ENCODE data around the gene ATG2B. TPM values are rescaled to one million over a fixed set of nuclear protein-coding genes. Genes with fewer than 3 reads are reported as not detected.
"Not testable (repeated sequence)": the region's sequence is repeated elsewhere in the genome, so short reads cannot be mapped to it uniquely, and the experiment has no call there.

ATG2B gene
- total RNA-seq, 2 donors from 2014 or later = 24.5 to 43.3 TPM

DNA sequence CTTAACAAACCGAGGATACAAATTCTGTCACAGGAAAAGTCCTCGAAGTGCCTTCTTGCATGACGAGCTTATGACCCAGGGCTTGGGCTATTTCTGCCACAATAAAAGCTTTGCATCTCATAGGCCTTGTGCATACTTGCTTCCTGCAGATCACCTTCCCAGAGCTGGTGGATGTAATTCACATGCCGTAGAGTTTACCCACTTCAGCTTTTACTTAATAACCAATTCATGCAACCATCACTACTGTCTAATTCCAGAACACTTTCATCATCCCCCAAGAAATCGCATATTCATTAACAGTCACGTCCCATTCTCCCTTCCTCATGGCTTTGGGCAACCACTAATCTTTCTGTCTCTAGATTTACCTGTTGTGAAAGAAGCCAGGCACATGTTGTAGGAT, 116.1 kb downstream of the ATG2B start:
- Histone ChIP-seq H3K27me3 (replicated peaks; ENCODE audit: insufficient read depth) (no peaks in the 10 kb centered on the region), H3K27ac (no peak overlapping the region), H3K36me3 (no peaks in the 10 kb centered on the region), H3K9me3 (no peaks in the 10 kb centered on the region), H3K4me1 (replicated peaks) (no peaks in the 10 kb centered on the region), H3K4me3 (no peak overlapping the region)
- WGBS = 88% methylated on average over 6 of the region's 6 CpGs
- TF ChIP-seq, protein P1, sequence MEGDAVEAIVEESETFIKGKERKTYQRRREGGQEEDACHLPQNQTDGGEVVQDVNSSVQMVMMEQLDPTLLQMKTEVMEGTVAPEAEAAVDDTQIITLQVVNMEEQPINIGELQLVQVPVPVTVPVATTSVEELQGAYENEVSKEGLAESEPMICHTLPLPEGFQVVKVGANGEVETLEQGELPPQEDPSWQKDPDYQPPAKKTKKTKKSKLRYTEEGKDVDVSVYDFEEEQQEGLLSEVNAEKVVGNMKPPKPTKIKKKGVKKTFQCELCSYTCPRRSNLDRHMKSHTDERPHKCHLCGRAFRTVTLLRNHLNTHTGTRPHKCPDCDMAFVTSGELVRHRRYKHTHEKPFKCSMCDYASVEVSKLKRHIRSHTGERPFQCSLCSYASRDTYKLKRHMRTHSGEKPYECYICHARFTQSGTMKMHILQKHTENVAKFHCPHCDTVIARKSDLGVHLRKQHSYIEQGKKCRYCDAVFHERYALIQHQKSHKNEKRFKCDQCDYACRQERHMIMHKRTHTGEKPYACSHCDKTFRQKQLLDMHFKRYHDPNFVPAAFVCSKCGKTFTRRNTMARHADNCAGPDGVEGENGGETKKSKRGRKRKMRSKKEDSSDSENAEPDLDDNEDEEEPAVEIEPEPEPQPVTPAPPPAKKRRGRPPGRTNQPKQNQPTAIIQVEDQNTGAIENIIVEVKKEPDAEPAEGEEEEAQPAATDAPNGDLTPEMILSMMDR (IDR thresholded peaks at IDR 0.05) = no peak
- TF ChIP-seq POLR2AphosphoS5 (IDR thresholded peaks at IDR 0.05) (no peak), POLR2A (IDR thresholded peaks at IDR 0.05) (no peak)
- intact Hi-C loops (cut with DNase I) = no loop called here
- no peak for DNase-seq (ENCODE audit: low spot score)

GRCh38 chr14:96246539-96246847, 116.6 kb downstream of the ATG2B start:
- 84% methylated on average over 1 of the region's 1 CpG for WGBS
- no peak for DNase-seq (ENCODE audit: low spot score)
- Histone ChIP-seq H3K27ac (no peak overlapping the region), H3K4me1 (replicated peaks) (no peaks in the 10 kb centered on the region), H3K27me3 (replicated peaks; ENCODE audit: insufficient read depth) (no peaks in the 10 kb centered on the region), H3K9me3 (no peaks in the 10 kb centered on the region), H3K36me3 (no peaks in the 10 kb centered on the region), H3K4me3 (no peak overlapping the region)
- TF ChIP-seq POLR2A (IDR thresholded peaks at IDR 0.05) (no peak), POLR2AphosphoS5 (IDR thresholded peaks at IDR 0.05) (no peak)
- TF ChIP-seq, protein P1 (IDR thresholded peaks at IDR 0.05) = no peak
- intact Hi-C loops (cut with DNase I) = no loop called here

DNA sequence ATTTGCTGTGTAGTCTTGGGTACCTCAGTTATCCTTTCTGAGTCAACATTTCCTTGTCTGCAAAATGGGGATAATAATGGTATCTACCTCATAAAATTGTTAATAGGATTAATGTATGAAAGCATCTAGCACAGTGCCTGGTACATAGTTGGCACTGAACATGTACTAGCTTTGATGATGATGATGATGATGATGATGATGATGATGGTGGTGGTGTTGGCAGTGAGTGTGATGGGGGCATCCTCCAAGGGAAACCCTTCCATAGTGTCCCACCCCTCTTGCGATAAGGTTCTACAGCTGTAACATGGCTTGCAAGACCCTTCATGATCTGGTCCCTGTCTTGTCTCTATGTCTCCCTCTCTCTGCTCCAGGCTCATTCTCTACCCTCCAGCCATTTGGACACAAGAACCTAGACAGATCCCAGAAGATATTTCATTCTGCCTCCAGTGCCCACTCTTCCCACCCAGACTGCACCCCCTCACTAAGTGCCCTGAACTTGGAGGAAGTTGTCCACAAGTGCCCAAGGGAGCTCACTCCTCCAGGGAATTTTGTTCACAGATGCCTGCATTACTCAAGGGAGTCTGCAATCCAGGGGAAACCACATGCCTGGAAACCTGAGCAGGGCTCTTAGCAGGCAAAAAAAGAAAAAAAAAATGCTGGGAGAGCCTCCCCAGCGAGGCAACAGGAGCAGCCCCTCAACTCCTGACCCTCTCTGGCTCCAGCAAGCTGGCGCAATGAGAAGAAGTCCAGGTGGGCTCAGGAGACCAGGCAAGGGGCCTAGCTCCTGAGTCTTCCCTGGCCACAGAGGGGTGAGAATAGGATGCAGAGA, 117.2 kb downstream of the ATG2B start:
- no peak overlapping the region for H3K27ac ChIP-seq
- intact Hi-C loops (cut with DNase I) = no loop called here
- no peak for TF ChIP-seq POLR2AphosphoS5 (IDR thresholded peaks at IDR 0.05)
- TF ChIP-seq, protein P1 (IDR thresholded peaks at IDR 0.05) = no peak
- TF ChIP-seq POLR2A (IDR thresholded peaks at IDR 0.05) = no peak
- DNase-seq (ENCODE audit: low spot score) = no peak
- no peaks in the 10 kb centered on the region for H3K4me1 ChIP-seq (replicated peaks)
- no peaks in the 10 kb centered on the region for H3K9me3 ChIP-seq
- WGBS = 58% methylated on average over 3 of the region's 3 CpGs
- H3K4me3 ChIP-seq = no peak overlapping the region
- no peaks in the 10 kb centered on the region for H3K27me3 ChIP-seq (replicated peaks; ENCODE audit: insufficient read depth)
- no peaks in the 10 kb centered on the region for H3K36me3 ChIP-seq

DNA sequence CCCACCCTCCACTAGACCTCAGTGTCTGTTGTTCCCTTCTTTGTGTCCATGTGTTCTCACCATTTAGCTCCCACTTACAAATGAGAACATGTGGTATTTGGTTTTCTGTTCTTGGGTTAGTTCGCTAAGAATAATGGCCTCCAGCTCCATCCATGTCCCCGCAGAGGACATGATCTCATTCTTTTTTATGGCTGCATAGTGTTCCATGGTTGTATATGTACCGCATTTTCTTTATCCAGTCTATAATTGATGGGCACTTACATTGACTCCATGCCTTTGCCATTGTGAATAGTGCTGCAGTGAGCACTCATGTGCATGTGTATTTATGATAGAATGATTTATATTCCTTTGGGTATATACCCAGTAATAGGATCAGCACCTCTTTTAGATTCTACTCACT, 118.1 kb downstream of the ATG2B start:
- H3K4me1 ChIP-seq (replicated peaks); DNase-seq (ENCODE audit: low spot score); intact Hi-C loops (cut with DNase I); H3K27ac ChIP-seq; H3K4me3 ChIP-seq; H3K9me3 ChIP-seq; H3K36me3 ChIP-seq; H3K27me3 ChIP-seq (replicated peaks; ENCODE audit: insufficient read depth): not testable (repeated sequence)
- 94% methylated on average over 3 of the region's 3 CpGs for WGBS

DNA sequence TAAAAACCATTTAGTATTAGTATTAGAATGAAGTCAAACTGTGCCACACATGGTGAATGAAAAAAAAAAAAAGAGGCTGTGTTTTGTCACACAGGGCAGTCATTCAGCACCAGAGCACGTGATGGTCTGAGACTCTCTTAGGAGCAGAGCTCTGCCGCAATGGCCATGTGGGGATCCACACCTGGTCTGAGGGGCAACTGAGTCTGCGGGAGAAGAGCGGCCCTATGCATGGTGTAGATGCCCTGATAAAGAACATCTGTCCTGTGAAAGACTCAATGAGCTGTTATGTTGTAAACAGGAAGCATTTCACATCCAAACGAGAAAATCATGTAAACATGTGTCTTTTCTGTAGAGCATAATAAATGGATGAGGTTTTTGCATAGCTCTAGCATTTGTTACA, 119.4 kb downstream of the ATG2B start:
- no peaks in the 10 kb centered on the region for H3K4me1 ChIP-seq (replicated peaks)
- H3K27me3 ChIP-seq (replicated peaks; ENCODE audit: insufficient read depth) = no peaks in the 10 kb centered on the region
- no peaks in the 10 kb centered on the region for H3K36me3 ChIP-seq
- no peak overlapping the region for H3K4me3 ChIP-seq
- intact Hi-C loops (cut with DNase I) = no loop called here
- DNase-seq (ENCODE audit: low spot score) = no peak
- no peak for TF ChIP-seq POLR2A (IDR thresholded peaks at IDR 0.05)
- no peak for TF ChIP-seq POLR2AphosphoS5 (IDR thresholded peaks at IDR 0.05)
- TF ChIP-seq, protein P1 (IDR thresholded peaks at IDR 0.05) = no peak
- H3K27ac ChIP-seq = no peak overlapping the region
- H3K9me3 ChIP-seq = no peaks in the 10 kb centered on the region
- WGBS = 61% methylated on average over 5 of the region's 5 CpGs

All from prostate gland (tissue), 2 donors.